HEK293T (cell line): ENCODE measurements around the gene KLHL33.
A peak's percentile ranks its signal among the peaks of the same experiment; 100 is the strongest.

Experiments
- CTCF ChIA-PET: fragments of 350-600 bp; formaldehyde crosslinking; extraction: SDS; loops from one replicate; lab custom pipeline; 2021; ENCODE audit warnings: antibody characterized with exemption, inconsistent platforms; lab: Yijun Ruan, JAX
- POLR2A ChIA-PET: fragments of 350-600 bp; formaldehyde crosslinking; extraction: SDS; loops from one replicate; lab custom pipeline; 2020; ENCODE audit warnings: antibody characterized with exemption, inconsistent platforms; lab: Yijun Ruan, JAX
- DNase-seq: peaks from one replicate; pipeline ENCODE4 v3.0.0; 2012; ENCODE audit warnings: mixed read lengths; ENCODE audit errors: extremely low spot score
- ARNT ChIP-seq: fragments of 450-650 bp; IDR thresholded peaks from 2 replicates; pipeline ENCODE4 v1.6.1; 2017; ENCODE audit warnings: mild to moderate bottlenecking
- BHLHE40 ChIP-seq: fragments of 450-650 bp; IDR thresholded peaks from 2 replicates; pipeline ENCODE4 v1.6.1; 2016; ENCODE audit warnings: mild to moderate bottlenecking, moderate library complexity, borderline replicate concordance
- CTBP1 ChIP-seq: fragments of 450-650 bp; IDR thresholded peaks from 2 replicates; pipeline ENCODE4 v1.6.1; 2016; ENCODE audit warnings: borderline replicate concordance
- ELF4 ChIP-seq: fragments of 450-650 bp; IDR thresholded peaks from 2 replicates; pipeline ENCODE4 v1.6.1; 2017; ENCODE audit warnings: antibody characterized with exemption
- FOXA1 ChIP-seq: fragments of 450-650 bp; IDR thresholded peaks from 2 replicates; pipeline ENCODE4 v1.6.1; 2016; ENCODE audit warnings: mild to moderate bottlenecking
- FOXK2 ChIP-seq: fragments of 450-650 bp; IDR thresholded peaks from 2 replicates; pipeline ENCODE4 v1.6.1; 2016; ENCODE audit warnings: mild to moderate bottlenecking
- FOXM1 ChIP-seq: fragments of 450-650 bp; IDR thresholded peaks from 2 replicates; pipeline ENCODE4 v1.6.1; 2017; ENCODE audit warnings: mild to moderate bottlenecking, borderline replicate concordance
- HDGF ChIP-seq: fragments of 450-650 bp; IDR thresholded peaks from 2 replicates; pipeline ENCODE4 v1.6.1; 2017; ENCODE audit warnings: antibody characterized with exemption, borderline replicate concordance
- L3MBTL2 ChIP-seq: fragments of 450-650 bp; conservative IDR thresholded peaks from 2 replicates; pipeline ENCODE4 v1.6.1; 2016; ENCODE audit warnings: mild to moderate bottlenecking
- LEF1 ChIP-seq: fragments of 450-650 bp; IDR thresholded peaks from 2 replicates; pipeline ENCODE4 v1.6.1; 2017; ENCODE audit warnings: mild to moderate bottlenecking, borderline replicate concordance
- NFRKB ChIP-seq: fragments of 450-650 bp; IDR thresholded peaks from 2 replicates; pipeline ENCODE4 v1.6.1; 2016; ENCODE audit warnings: mild to moderate bottlenecking, moderate library complexity
- SP1 ChIP-seq: fragments of 450-650 bp; IDR thresholded peaks from 2 replicates; pipeline ENCODE4 v1.6.1; 2017
- SUZ12 ChIP-seq: fragments of 450-650 bp; IDR thresholded peaks from 2 replicates; pipeline ENCODE4 v1.6.1; 2016; ENCODE audit warnings: mild to moderate bottlenecking
- TARDBP ChIP-seq: fragments of 450-650 bp; IDR thresholded peaks from 2 replicates; pipeline ENCODE4 v1.6.1; 2016
- ZNF384 ChIP-seq: fragments of 450-650 bp; IDR thresholded peaks from 2 replicates; pipeline ENCODE4 v1.6.1; 2016
- TF ChIP-seq, protein P1 (sequence below): fragments of 450-650 bp; IDR thresholded peaks from 2 replicates; pipeline ENCODE4 v1.6.1; 2016

Gene KLHL33

DNA sequence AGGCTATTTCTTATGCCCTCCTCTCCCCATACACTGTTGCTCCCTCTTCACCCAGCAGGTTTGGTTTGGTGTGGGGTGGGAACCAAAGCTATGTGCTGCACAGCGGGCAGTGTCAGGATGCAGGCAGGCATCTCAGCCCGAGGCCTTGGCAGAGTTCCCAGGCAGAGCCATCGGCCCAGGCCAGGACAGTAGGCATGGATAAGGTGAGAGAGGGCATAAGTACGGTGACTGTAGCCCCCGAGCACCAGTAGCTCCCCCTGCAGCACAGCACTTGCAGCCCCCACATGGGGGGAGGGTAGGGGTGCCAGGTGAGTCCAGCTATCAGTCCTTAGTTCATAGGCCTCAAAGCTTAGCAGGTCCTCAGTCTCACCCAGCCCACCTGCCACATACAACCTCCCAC lies 7.2 kb downstream of the KLHL33 start:
- no peak for DNase-seq
- ChIA-PET CTCF (no interaction called here), POLR2A (interaction anchor here (0.5 to 1.4 kb wide), 3 partner anchors 13 to 79 kb away, joined by 3 to 6 read pairs (median 3); partner anchors contain the start of genes APEX1 and OSGEP)
- no peak for TF ChIP-seq ZNF384

DNA sequence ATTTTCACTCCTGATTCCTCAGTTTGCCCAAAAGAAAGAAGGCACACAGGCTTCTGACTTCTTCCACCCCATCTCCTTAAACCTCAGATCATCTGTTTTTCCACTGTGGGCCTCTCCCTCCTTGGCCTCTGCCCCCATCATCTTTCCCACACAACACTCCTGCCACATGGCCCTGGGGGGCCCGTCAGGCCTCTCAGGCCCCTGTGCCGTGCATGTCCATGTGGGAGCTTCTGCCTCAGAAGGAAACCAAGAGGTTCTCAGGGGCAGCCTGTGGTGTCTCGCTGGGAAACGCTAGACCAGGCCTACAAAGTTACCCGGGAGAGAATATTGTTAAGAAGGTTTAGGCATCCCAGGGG lies 8.0 kb downstream of the KLHL33 start:
- CTCF ChIA-PET: no interaction called here
- no peak for TF ChIP-seq NFRKB
- TF ChIP-seq ZNF384: no peak
- no peak for TF ChIP-seq HDGF
- no peak for TF ChIP-seq SUZ12
- TF ChIP-seq TARDBP: no peak
- TF ChIP-seq FOXM1: no peak
- no peak for TF ChIP-seq FOXK2
- no peak for TF ChIP-seq SP1
- TF ChIP-seq ELF4: no peak
- TF ChIP-seq, protein P1, sequence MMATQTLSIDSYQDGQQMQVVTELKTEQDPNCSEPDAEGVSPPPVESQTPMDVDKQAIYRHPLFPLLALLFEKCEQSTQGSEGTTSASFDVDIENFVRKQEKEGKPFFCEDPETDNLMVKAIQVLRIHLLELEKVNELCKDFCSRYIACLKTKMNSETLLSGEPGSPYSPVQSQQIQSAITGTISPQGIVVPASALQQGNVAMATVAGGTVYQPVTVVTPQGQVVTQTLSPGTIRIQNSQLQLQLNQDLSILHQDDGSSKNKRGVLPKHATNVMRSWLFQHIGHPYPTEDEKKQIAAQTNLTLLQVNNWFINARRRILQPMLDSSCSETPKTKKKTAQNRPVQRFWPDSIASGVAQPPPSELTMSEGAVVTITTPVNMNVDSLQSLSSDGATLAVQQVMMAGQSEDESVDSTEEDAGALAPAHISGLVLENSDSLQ: no peak
- no peak for TF ChIP-seq BHLHE40
- no peak for TF ChIP-seq LEF1
- TF ChIP-seq FOXA1: no peak
- TF ChIP-seq ARNT: no peak
- TF ChIP-seq CTBP1: no peak
- TF ChIP-seq L3MBTL2: no peak
- DNase-seq: no peak
- POLR2A ChIA-PET: no interaction called here

DNA sequence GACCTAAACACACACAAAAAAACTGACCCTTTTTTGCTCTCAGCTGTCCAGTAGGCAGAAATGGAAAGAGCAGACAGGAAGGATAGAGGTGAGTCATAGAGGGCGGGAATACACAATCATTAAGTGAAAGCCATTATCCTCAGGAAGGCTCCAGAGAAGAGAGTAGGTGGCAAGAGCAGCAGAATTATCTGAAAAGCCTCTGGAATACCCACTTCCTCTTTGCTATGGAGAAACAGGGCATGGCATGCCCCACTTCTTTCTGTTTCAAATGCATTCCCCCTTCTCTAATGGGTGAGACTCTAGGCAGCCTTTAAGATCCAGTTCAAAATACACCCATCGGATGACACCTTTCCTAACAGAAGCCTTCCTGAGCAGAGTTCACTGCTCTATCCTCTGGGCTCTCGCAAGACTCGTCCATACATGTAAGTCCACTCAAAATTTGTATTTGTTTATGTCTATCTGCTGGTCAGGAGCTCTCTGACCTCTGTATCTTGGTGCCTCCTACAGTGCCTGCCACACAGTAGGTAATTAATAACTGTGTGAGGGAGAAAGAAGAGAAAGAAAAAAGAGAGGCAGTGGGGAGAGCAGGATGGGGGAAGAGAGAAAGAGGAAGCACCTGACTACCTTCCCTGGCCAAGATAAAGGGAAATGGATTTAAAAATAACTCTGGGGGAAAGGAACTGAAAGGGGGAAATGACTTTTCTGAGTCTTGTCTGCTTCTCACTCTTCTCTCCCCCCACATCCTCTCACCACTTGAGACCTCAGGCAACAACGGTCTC lies 8.5 kb downstream of the KLHL33 start:
- DNase-seq: no peak
- ChIA-PET POLR2A (no interaction called here), CTCF (no interaction called here)
- TF ChIP-seq TARDBP: no peak
- TF ChIP-seq, protein P1: no peak
- no peak for TF ChIP-seq L3MBTL2
- TF ChIP-seq SUZ12: no peak

DNA sequence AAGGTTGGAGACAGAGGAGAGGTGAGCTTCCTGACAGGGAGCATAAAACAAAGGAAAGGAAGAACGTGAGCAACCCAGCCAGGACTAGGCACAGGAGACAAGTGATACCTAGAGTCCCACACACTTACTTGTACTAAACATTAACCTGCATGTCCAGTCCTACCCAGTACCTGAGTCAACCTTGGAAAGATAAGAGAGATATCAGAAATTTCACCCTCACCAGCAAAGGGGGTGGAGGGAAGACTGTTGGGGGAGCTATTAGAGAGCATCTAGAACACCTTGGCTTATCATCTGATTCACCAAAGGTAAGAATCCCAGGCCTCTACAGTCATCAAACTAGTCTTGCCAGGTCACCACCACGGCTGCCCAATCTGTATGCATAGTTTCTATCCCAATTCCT lies 11.1 kb downstream of the KLHL33 start:
- POLR2A ChIA-PET: interaction anchor here (0.8 to 1.2 kb wide), 3 partner anchors 9 to 37 kb away, joined by 3 to 6 read pairs (median 3); partner anchors contain the start of genes APEX1, OSGEP and PIP4P1
- DNase-seq: no peak
- TF ChIP-seq ELF4 (no peak), ZNF384 (no peak), FOXM1 (no peak), FOXA1 (no peak), HDGF (no peak), LEF1 (no peak), BHLHE40 (no peak), NFRKB (no peak), CTBP1 (no peak), FOXK2 (no peak), L3MBTL2 (no peak), TARDBP (no peak), SUZ12 (no peak), ARNT (no peak)
- TF ChIP-seq, protein P1: no peak
- CTCF ChIA-PET: interaction anchor here (1.8 kb wide), 1 partner anchor 9 kb away, joined by 10 read pairs; no protein-coding TSS in a partner anchor

DNA sequence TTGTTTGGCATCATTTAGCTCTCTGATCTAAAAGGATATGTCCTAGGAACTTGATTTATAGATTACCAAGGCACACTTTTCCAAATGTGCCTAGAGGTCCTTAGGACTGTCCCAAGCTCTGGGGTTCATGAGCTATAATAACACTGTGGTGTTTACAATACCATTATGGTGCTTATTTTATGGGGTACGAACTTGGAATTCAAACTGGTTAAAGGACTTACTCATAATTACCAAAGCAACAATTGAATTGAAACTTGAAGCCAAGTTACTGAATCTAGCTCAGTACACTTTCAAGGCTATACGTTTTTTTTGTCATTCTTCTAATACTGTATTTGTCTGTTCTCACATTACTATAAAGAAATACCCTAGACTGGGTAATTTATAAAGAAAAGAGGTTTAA lies 13.1 kb downstream of the KLHL33 start:
- TF ChIP-seq, protein P1: peak; percentile 34
- TF ChIP-seq HDGF: no peak
- DNase-seq: no peak
- ChIA-PET POLR2A (interaction anchor here (1.4 to 2.1 kb wide), 4 partner anchors 10 to 80 kb away, joined by 3 to 5 read pairs (median 5); partner anchors contain the start of genes PARP2, PIP4P1 and TEP1), CTCF (interaction anchor here (0.6 to 1.0 kb wide), 3 partner anchors 186 to 617 kb away, joined by 3 read pairs; no protein-coding TSS in a partner anchor)

DNA sequence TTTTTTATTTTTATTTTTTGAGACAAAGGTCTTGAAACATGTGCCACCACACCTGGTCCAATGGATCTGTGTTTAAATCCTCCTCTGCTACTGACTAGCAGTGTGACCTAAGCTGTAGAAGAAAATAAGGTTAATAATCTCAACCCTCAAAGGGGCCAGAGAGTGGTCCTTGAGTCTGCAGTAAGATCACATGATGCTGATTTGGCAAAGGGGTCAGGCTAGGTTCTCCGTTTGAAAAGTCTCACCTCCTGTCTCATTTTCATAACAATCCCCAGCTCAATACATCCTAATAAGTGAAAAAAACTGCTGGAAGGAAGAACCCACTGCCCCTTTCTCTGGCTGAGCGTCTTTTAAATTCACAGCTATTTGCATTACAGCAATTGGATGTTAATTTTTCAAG lies 14.7 kb downstream of the KLHL33 start:
- no peak for DNase-seq
- POLR2A ChIA-PET: interaction anchor here (1.5 to 2.1 kb wide), 4 partner anchors 34 to 78 kb away, joined by 3 to 10 read pairs (median 5); partner anchors contain the start of genes APEX1, OSGEP, PARP2 and PIP4P1

More for the DNA sequence above, 14.7 kb downstream of the KLHL33 start:
- CTCF ChIA-PET: interaction anchor here (1.0 to 1.1 kb wide), 2 partner anchors 11 to 188 kb away, joined by 3 to 4 read pairs; no protein-coding TSS in a partner anchor
- TF ChIP-seq ZNF384: no peak
- TF ChIP-seq FOXM1: no peak
- TF ChIP-seq ELF4: no peak
- TF ChIP-seq NFRKB: no peak
- no peak for TF ChIP-seq TARDBP
- TF ChIP-seq ARNT: no peak
- TF ChIP-seq BHLHE40: no peak
- no peak for TF ChIP-seq FOXA1
- no peak for TF ChIP-seq L3MBTL2
- no peak for TF ChIP-seq FOXK2
